HEK293T (cell line): ENCODE results near the gene DIDO1.

ENCODE experiments used
- CTCF ChIA-PET: fragments of 350-600 bp; formaldehyde crosslinking; extraction: SDS; loops from one replicate; lab custom pipeline; 2021; ENCODE audit warnings: antibody characterized with exemption, inconsistent platforms; lab: Yijun Ruan, JAX
- POLR2A ChIA-PET: fragments of 350-600 bp; formaldehyde crosslinking; extraction: SDS; loops from one replicate; lab custom pipeline; 2020; ENCODE audit warnings: antibody characterized with exemption, inconsistent platforms; lab: Yijun Ruan, JAX
- DNase-seq: peaks from one replicate; pipeline ENCODE4 v3.0.0; 2012; ENCODE audit warnings: mixed read lengths; ENCODE audit errors: extremely low spot score
- ARNT ChIP-seq: fragments of 450-650 bp; IDR thresholded peaks from 2 replicates; pipeline ENCODE4 v1.6.1; 2017; ENCODE audit warnings: mild to moderate bottlenecking
- BHLHE40 ChIP-seq: fragments of 450-650 bp; IDR thresholded peaks from 2 replicates; pipeline ENCODE4 v1.6.1; 2016; ENCODE audit warnings: mild to moderate bottlenecking, moderate library complexity, borderline replicate concordance
- CTBP1 ChIP-seq: fragments of 450-650 bp; IDR thresholded peaks from 2 replicates; pipeline ENCODE4 v1.6.1; 2016; ENCODE audit warnings: borderline replicate concordance
- ELF4 ChIP-seq: fragments of 450-650 bp; IDR thresholded peaks from 2 replicates; pipeline ENCODE4 v1.6.1; 2017; ENCODE audit warnings: antibody characterized with exemption
- FOXA1 ChIP-seq: fragments of 450-650 bp; IDR thresholded peaks from 2 replicates; pipeline ENCODE4 v1.6.1; 2016; ENCODE audit warnings: mild to moderate bottlenecking
- FOXK2 ChIP-seq: fragments of 450-650 bp; IDR thresholded peaks from 2 replicates; pipeline ENCODE4 v1.6.1; 2016; ENCODE audit warnings: mild to moderate bottlenecking
- FOXM1 ChIP-seq: fragments of 450-650 bp; IDR thresholded peaks from 2 replicates; pipeline ENCODE4 v1.6.1; 2017; ENCODE audit warnings: mild to moderate bottlenecking, borderline replicate concordance
- HDGF ChIP-seq: fragments of 450-650 bp; IDR thresholded peaks from 2 replicates; pipeline ENCODE4 v1.6.1; 2017; ENCODE audit warnings: antibody characterized with exemption, borderline replicate concordance
- L3MBTL2 ChIP-seq: fragments of 450-650 bp; conservative IDR thresholded peaks from 2 replicates; pipeline ENCODE4 v1.6.1; 2016; ENCODE audit warnings: mild to moderate bottlenecking
- LEF1 ChIP-seq: fragments of 450-650 bp; IDR thresholded peaks from 2 replicates; pipeline ENCODE4 v1.6.1; 2017; ENCODE audit warnings: mild to moderate bottlenecking, borderline replicate concordance
- NFRKB ChIP-seq: fragments of 450-650 bp; IDR thresholded peaks from 2 replicates; pipeline ENCODE4 v1.6.1; 2016; ENCODE audit warnings: mild to moderate bottlenecking, moderate library complexity
- PKNOX1 ChIP-seq: fragments of 450-650 bp; IDR thresholded peaks from 2 replicates; pipeline ENCODE4 v1.6.1; 2016
- SP1 ChIP-seq: fragments of 450-650 bp; IDR thresholded peaks from 2 replicates; pipeline ENCODE4 v1.6.1; 2017
- SUZ12 ChIP-seq: fragments of 450-650 bp; IDR thresholded peaks from 2 replicates; pipeline ENCODE4 v1.6.1; 2016; ENCODE audit warnings: mild to moderate bottlenecking
- TARDBP ChIP-seq: fragments of 450-650 bp; IDR thresholded peaks from 2 replicates; pipeline ENCODE4 v1.6.1; 2016
- ZNF384 ChIP-seq: fragments of 450-650 bp; IDR thresholded peaks from 2 replicates; pipeline ENCODE4 v1.6.1; 2016

The DIDO1 gene

GRCh38 chr20:62941792-62942191 lies 15.5 kb upstream of the DIDO1 start:
- TF ChIP-seq FOXK2 (no peak), PKNOX1 (no peak), ELF4 (no peak), SUZ12 (no peak), ARNT (no peak)
- DNase-seq, result no peak
- ChIA-PET CTCF (no interaction called here), POLR2A (no interaction called here)

- CTCF ChIA-PET, result no interaction called here
- POLR2A ChIA-PET, result no interaction called here
- DNase-seq, result no peak
- TF ChIP-seq NFRKB (no peak), ELF4 (no peak), CTBP1 (no peak), ZNF384 (no peak), LEF1 (no peak), ARNT (no peak), FOXK2 (no peak), TARDBP (no peak), L3MBTL2 (no peak)
These were observed 14.6 kb upstream of the DIDO1 start for GRCh38 chr20:62940875-62941274.

DNA sequence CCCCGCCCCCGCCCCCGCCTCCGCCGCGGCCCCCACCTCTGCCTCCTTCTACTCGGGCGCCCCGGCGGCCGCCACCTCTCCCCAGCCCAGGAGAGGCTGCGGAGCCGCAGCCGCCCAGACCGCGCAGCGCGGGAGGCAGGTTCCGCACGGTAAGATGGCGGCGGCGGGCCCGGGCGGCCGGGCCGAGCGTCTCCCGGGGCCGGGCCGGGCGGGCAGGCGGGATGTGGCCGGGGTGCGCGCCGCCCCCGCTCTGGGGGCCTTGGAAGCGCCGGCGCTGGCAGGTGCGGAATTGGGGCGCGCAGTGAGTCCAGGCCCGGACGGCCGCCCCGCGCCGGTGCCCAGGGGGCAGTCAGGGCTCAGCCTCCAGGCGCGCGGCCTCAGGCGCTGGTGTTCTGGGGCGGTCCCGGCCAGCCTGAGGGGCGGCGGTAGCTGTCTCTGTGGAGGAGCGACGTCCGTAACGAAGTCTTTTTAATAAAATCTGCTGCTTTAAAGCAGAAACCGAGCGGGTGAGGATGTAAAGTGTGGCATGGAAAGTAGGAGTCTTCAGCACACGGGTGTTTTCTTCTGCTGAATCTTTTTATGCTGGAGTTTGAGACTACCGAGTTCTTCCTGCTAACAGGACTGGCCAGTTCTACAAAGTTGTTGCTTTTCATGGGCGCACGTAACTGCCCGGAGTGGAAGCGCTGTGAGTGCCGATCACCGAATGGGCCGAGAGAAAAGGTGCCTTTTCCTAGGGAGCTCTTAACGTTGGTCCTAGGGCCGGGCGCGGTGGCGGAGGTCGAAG lies 12.0 kb upstream of the DIDO1 start, which contains the start of gene GID8:
TSS of gene GID8 (plus strand) at position 43 of the 784 bp plus-strand sequence. CDS start 3,356 bp downstream, outside the sequence.
- ChIA-PET POLR2A (interaction anchor here (0.6 to 6.4 kb wide), 12 partner anchors 8 to 77 kb away, joined by 3 to 50 read pairs (median 4); partner anchors contain the start of genes DIDO1 and TCFL5), CTCF (no interaction called here)
- peak; percentile 60 for DNase-seq
- TF ChIP-seq LEF1 (peak; percentile 27; the same call in 1 of the 2 replicates), FOXM1 (0 out of 2 replicates have a peak, but pooled peaks have one; percentile 17), TARDBP (no peak)

- CTCF ChIA-PET, result interaction anchor here (0.6 kb wide), 1 partner anchor 555 kb away, joined by 3 read pairs; no protein-coding TSS in a partner anchor
- peak; percentile 95 for DNase-seq
- POLR2A ChIA-PET, result interaction anchor here (0.6 to 6.4 kb wide), 12 partner anchors 9 to 76 kb away, joined by 3 to 50 read pairs (median 4); partner anchors contain the start of genes DIDO1 and TCFL5
- TF ChIP-seq FOXK2 (no peak), NFRKB (no peak), BHLHE40 (no peak), TARDBP (no peak), ELF4 (peak; percentile 91), SUZ12 (no peak), FOXA1 (no peak), L3MBTL2 (peak; percentile 97), LEF1 (no peak), CTBP1 (no peak)
These were observed 11.2 kb upstream of the DIDO1 start for GRCh38 chr20:62937268-62938104.

DNA sequence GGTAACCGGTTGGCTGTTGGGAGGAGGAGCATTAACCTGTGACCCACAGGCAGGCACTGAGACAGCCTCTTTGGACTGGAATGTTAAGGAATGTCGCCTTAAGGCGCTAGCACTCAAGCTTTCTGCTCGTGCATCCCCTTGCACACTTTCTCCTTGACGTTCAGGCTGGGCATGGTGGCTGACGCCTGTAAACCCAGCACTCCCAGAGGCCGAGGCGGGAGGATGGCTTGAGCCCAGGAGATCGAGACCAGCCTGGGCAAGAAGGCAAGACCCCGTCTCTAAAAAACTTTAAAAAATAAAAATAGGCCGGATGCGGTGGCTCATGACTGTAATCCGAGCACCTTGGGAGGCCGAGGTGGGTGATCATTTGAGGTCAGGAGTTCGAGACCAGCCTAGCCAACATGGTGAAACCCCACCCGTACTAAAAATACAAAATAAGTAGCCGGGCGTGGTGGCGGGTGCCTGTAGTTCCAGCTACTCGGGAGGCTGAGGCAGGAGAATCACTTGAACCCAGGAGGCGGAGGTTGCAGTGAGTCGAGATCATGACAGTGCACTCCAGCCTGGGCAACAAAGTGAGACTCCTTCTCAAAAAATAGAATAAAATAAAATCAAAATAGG lies 9.8 kb upstream of the DIDO1 start:
- TF ChIP-seq TARDBP (no peak), ZNF384 (no peak), FOXA1 (no peak), L3MBTL2 (no peak), BHLHE40 (no peak), NFRKB (no peak), CTBP1 (no peak), PKNOX1 (no peak), ELF4 (no peak), ARNT (no peak), FOXM1 (no peak), SP1 (no peak), HDGF (no peak), SUZ12 (no peak), LEF1 (no peak)
- ChIA-PET CTCF (interaction anchor here (1.2 kb wide), 1 partner anchor 49 kb away, joined by 3 read pairs; no protein-coding TSS in a partner anchor), POLR2A (interaction anchor here (6.4 kb wide), 1 partner anchor 10 kb away, joined by 50 read pairs; the partner anchor contains the start of gene DIDO1)
- DNase-seq, result no peak

GRCh38 chr20:62935204-62935967 lies 9.1 kb upstream of the DIDO1 start:
- POLR2A ChIA-PET, result interaction anchor here (6.4 kb wide), 1 partner anchor 10 kb away, joined by 50 read pairs; the partner anchor contains the start of gene DIDO1
- CTCF ChIA-PET, result interaction anchor here (0.6 to 1.2 kb wide), 3 partner anchors 26 to 276 kb away, joined by 3 to 5 read pairs (median 3); no protein-coding TSS in a partner anchor
- TF ChIP-seq ZNF384, result no peak
- DNase-seq, result no peak
